OCI-LY3 (cell line): ENCODE measurements around the gene OMP.

Experiments
- CTCF ChIP-seq: fragments of 200-600, 300-600 bp; sonication (generic); IDR thresholded peaks from 2 replicates; pipeline ENCODE4 v1.5.1; 2014; ENCODE audit warnings: antibody characterized with exemption, low read length, low read depth
- EZH2phosphoT487 ChIP-seq: fragments of 200-600 bp; shearing (Covaris generic); IDR thresholded peaks from 2 replicates; pipeline ENCODE4 v1.6.1; 2018; ENCODE audit warnings: antibody characterized with exemption, mixed run types, low read depth

- TF ChIP-seq CTCF (peak; percentile 56), EZH2phosphoT487 (no peak)
These were observed 1.6 kb upstream of the OMP start for GRCh38 chr11:77101043-77101537.
